ENCODE data around the gene ADA. TPM values are rescaled to one million over a fixed set of nuclear protein-coding genes. Genes with fewer than 3 reads are reported as not detected.

Gene ADA
- total and polyA plus RNA-seq, 2 of the 4 experiments (the other 2 are of a cell fraction), result 8.1 to 11.0 TPM

- no peak for TF ChIP-seq MXI1 (IDR thresholded peaks at IDR 0.05; ENCODE audit: borderline replicate concordance, low read depth, low read length)
- no peak for TF ChIP-seq CHD1 (IDR thresholded peaks at IDR 0.05; ENCODE audit: low read depth, low read length)
These were observed 39.4 kb upstream of the ADA start (continued) for GRCh38 chr20:44690781-44691423.

- H2BK120ac ChIP-seq (ENCODE audit: low read depth, low read length), result no peak overlapping the region
- H3K36me3 ChIP-seq (ENCODE audit: control insufficient read depth, insufficient read depth, low read length), result no peaks in the 10 kb centered on the region
- peaks cover 3% of the 10 kb centered on the region; the same call in 1 of the 2 replicates for H3K9me3 ChIP-seq (ENCODE audit: control insufficient read depth, insufficient read depth, low read length)
- DNase-seq (no peak), ATAC-seq (ENCODE audit: low read depth) (no peak)
- no peak overlapping the region for H3K18ac ChIP-seq (ENCODE audit: low read depth, low read length)
- H3K4me1 ChIP-seq (ENCODE audit: control insufficient read depth, insufficient read depth, low read length), result peaks cover 20% of the 10 kb centered on the region
- H3K27ac ChIP-seq (ENCODE audit: insufficient read depth, low read length), result no peak overlapping the region
- H3K4ac ChIP-seq (ENCODE audit: low read depth, low read length), result no peak overlapping the region
- no peaks in the 10 kb centered on the region for H3K79me1 ChIP-seq (ENCODE audit: low read depth in 1 of 2, low read length in 2 of 2)
- no peak overlapping the region; the same call in 1 of the 2 replicates for H4K91ac ChIP-seq (ENCODE audit: insufficient read depth, low read depth, low read length)
- no peak for TF ChIP-seq FOS (IDR thresholded peaks at IDR 0.05; ENCODE audit: low read depth, low read length)
- TF ChIP-seq, protein P1, sequence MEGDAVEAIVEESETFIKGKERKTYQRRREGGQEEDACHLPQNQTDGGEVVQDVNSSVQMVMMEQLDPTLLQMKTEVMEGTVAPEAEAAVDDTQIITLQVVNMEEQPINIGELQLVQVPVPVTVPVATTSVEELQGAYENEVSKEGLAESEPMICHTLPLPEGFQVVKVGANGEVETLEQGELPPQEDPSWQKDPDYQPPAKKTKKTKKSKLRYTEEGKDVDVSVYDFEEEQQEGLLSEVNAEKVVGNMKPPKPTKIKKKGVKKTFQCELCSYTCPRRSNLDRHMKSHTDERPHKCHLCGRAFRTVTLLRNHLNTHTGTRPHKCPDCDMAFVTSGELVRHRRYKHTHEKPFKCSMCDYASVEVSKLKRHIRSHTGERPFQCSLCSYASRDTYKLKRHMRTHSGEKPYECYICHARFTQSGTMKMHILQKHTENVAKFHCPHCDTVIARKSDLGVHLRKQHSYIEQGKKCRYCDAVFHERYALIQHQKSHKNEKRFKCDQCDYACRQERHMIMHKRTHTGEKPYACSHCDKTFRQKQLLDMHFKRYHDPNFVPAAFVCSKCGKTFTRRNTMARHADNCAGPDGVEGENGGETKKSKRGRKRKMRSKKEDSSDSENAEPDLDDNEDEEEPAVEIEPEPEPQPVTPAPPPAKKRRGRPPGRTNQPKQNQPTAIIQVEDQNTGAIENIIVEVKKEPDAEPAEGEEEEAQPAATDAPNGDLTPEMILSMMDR (conservative IDR thresholded peaks at IDR 0.05; ENCODE audit: low read depth, low read length), result no peak
- TF ChIP-seq, protein P2, sequence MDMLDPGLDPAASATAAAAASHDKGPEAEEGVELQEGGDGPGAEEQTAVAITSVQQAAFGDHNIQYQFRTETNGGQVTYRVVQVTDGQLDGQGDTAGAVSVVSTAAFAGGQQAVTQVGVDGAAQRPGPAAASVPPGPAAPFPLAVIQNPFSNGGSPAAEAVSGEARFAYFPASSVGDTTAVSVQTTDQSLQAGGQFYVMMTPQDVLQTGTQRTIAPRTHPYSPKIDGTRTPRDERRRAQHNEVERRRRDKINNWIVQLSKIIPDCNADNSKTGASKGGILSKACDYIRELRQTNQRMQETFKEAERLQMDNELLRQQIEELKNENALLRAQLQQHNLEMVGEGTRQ (IDR thresholded peaks at IDR 0.05; ENCODE audit: low read depth, low read length), result no peak
- TF ChIP-seq, protein P3, sequence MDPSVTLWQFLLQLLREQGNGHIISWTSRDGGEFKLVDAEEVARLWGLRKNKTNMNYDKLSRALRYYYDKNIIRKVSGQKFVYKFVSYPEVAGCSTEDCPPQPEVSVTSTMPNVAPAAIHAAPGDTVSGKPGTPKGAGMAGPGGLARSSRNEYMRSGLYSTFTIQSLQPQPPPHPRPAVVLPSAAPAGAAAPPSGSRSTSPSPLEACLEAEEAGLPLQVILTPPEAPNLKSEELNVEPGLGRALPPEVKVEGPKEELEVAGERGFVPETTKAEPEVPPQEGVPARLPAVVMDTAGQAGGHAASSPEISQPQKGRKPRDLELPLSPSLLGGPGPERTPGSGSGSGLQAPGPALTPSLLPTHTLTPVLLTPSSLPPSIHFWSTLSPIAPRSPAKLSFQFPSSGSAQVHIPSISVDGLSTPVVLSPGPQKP (IDR thresholded peaks at IDR 0.05; ENCODE audit: borderline replicate concordance, low read depth, low read length), result no peak
- H2AK9ac ChIP-seq (replicated peaks; ENCODE audit: low read depth, low read length, poor library complexity), result no peak overlapping the region
- peaks cover 4% of the 10 kb centered on the region; the same call in 1 of the 2 replicates for H3K9me1 ChIP-seq (ENCODE audit: insufficient read depth, low read length)
- no peak overlapping the region for H3K4me3 ChIP-seq (ENCODE audit: insufficient read depth, low read depth, low read length)
- in situ Hi-C loops (cut with MboI; ENCODE audit: low sequenced_read_pairs) (loop anchor here (5.0 to 10.0 kb wide), 2 partner anchors 42 to 175 kb away; no protein-coding TSS in a partner anchor), dilution Hi-C loops (cut with HindIII; ENCODE audit: low sequenced_read_pairs, unreplicated experiment) (no loop called here), intact Hi-C loops (cut with micrococcal nuclease) (loop anchor here (10.0 kb wide), 1 partner anchor 1085 kb away; no protein-coding TSS in a partner anchor)
- no peak overlapping the region for H4K5ac ChIP-seq (ENCODE audit: low read depth, low read length)
- H2AK5ac ChIP-seq (ENCODE audit: low read depth, low read length), result no peak overlapping the region
- H3K56ac ChIP-seq (ENCODE audit: extremely low read depth, insufficient read depth, low read length), result no peak overlapping the region
- H2BK5ac ChIP-seq (ENCODE audit: low read depth, low read length, poor library complexity, severe bottlenecking), result no peak overlapping the region
- ChIA-PET CTCF (no interaction called here), POLR2A (ENCODE audit: unreplicated experiment) (no interaction called here)
- H4K20me1 ChIP-seq (ENCODE audit: insufficient read depth, low read length), result peaks cover 2% of the 10 kb centered on the region; the same call in 1 of the 2 replicates
- H4K8ac ChIP-seq (ENCODE audit: low read depth in 2 of 2, low read length in 2 of 2), result no peak overlapping the region
- no peak overlapping the region for H3K4me2 ChIP-seq (ENCODE audit: low read depth, low read length)
- no peak overlapping the region for H3K9ac ChIP-seq (ENCODE audit: low read depth, low read length)
- no peak overlapping the region for H3K14ac ChIP-seq (replicated peaks; ENCODE audit: low read depth, low read length)
- H2BK20ac ChIP-seq (ENCODE audit: low read depth, low read length), result no peak overlapping the region
- peak overlapping the region; percentile 6 for H2AFZ ChIP-seq (replicated peaks; ENCODE audit: low read length, poor library complexity)
- BruUV-seq (replicated peaks), result no TSS peak
- peaks cover 3% of the 10 kb centered on the region; the same call in 1 of the 2 replicates for H3K27me3 ChIP-seq (ENCODE audit: control insufficient read depth, insufficient read depth, low read length)
- no peak overlapping the region for H3K23ac ChIP-seq (ENCODE audit: low read depth, low read length)
- no peak overlapping the region for H2BK15ac ChIP-seq (ENCODE audit: low read depth, low read length)
- WGBS, 2 experiments (ENCODE audit: extremely low coverage in 2 of 2, insufficient read length in 1 of 2), result no CpG with 5 or more reads among the region's 3 CpGs
These were observed 38.3 kb upstream of the ADA start for GRCh38 chr20:44689809-44690208.
